HL-60 (cell line): ENCODE results near the gene SIGLEC10.

ENCODE experiments used
- DNase-seq, 2 experiments: peaks; one replicate each; pipeline ENCODE4 v3.0.0-alpha.2; 2010 to 2020; ENCODE audit warnings: low read depth in 1 of 2, low spot score in 1 of 2
- H3K27ac ChIP-seq: fragments of 250-450 bp; sonication (Bioruptor Pico); replicated peaks from 2 replicates; pipeline ENCODE4 v1.5.1; 2020; ENCODE audit warnings: mild to moderate bottlenecking, moderate library complexity
- H3K27me3 ChIP-seq: fragments of 250-450 bp; sonication (Bioruptor Pico); 2 replicates; pipeline ENCODE4 v1.5.1; 2021; ENCODE audit warnings: mild to moderate bottlenecking, moderate library complexity; ENCODE audit not compliant: insufficient read depth, poor library complexity, severe bottlenecking
- H3K4me3 ChIP-seq: replicated peaks from 2 replicates; pipeline ENCODE4 v1.5.1; 2011; ENCODE audit warnings: mild to moderate bottlenecking, control low read depth, low read length; ENCODE audit not compliant: insufficient read depth
- GABPA ChIP-seq: IDR thresholded peaks from 2 replicates; pipeline ENCODE4 v1.6.1; 2012; ENCODE audit warnings: low read depth
- POLR2AphosphoS5 ChIP-seq: IDR thresholded peaks from 2 replicates; pipeline ENCODE4 v1.6.1; 2012; ENCODE audit warnings: low read depth
- SPI1 ChIP-seq: IDR thresholded peaks from 2 replicates; pipeline ENCODE4 v1.6.1; 2012; ENCODE audit warnings: low read depth, mild to moderate bottlenecking, borderline replicate concordance
- TF ChIP-seq, protein P1 (sequence below): IDR thresholded peaks from one replicate; pipeline ENCODE4 v1.5.1; 2011; ENCODE audit warnings: low read length, control low read depth, inconsistent platforms; ENCODE audit not compliant: insufficient read depth
- TF ChIP-seq, protein P2 (sequence below): IDR thresholded peaks from 2 replicates; pipeline ENCODE4 v1.6.1; 2012; ENCODE audit warnings: low read depth; ENCODE audit not compliant: insufficient replicate concordance

The SIGLEC10 gene

DNA sequence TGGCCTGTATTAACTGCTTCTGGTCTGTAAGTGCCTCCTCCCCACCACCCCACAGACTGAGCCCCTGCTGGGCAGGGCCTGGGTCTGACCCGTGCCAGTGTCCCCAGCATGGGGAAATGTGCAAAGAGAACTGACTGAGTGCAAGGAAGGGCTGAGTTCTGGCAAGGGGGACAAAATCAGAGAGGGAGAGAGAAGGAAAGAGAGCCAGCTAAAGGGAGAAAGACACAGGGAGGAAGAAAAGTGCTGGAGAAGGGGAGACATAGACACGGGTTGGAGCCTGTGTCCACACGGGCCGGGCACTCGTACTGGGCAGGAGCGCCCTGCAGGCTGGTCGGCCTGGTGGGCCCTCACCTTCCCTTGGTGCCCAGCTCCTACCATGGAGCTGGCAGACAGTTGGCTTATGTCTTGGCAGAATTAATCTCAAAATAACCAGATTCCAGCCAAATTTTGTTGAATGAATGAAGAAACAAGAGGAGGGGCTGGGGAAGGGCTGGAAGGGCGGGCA lies 46.2 kb downstream of the SIGLEC10 start:
- no peak for TF ChIP-seq POLR2AphosphoS5
- TF ChIP-seq, protein P1, sequence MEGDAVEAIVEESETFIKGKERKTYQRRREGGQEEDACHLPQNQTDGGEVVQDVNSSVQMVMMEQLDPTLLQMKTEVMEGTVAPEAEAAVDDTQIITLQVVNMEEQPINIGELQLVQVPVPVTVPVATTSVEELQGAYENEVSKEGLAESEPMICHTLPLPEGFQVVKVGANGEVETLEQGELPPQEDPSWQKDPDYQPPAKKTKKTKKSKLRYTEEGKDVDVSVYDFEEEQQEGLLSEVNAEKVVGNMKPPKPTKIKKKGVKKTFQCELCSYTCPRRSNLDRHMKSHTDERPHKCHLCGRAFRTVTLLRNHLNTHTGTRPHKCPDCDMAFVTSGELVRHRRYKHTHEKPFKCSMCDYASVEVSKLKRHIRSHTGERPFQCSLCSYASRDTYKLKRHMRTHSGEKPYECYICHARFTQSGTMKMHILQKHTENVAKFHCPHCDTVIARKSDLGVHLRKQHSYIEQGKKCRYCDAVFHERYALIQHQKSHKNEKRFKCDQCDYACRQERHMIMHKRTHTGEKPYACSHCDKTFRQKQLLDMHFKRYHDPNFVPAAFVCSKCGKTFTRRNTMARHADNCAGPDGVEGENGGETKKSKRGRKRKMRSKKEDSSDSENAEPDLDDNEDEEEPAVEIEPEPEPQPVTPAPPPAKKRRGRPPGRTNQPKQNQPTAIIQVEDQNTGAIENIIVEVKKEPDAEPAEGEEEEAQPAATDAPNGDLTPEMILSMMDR: no peak
- TF ChIP-seq GABPA: no peak
- TF ChIP-seq, protein P2, sequence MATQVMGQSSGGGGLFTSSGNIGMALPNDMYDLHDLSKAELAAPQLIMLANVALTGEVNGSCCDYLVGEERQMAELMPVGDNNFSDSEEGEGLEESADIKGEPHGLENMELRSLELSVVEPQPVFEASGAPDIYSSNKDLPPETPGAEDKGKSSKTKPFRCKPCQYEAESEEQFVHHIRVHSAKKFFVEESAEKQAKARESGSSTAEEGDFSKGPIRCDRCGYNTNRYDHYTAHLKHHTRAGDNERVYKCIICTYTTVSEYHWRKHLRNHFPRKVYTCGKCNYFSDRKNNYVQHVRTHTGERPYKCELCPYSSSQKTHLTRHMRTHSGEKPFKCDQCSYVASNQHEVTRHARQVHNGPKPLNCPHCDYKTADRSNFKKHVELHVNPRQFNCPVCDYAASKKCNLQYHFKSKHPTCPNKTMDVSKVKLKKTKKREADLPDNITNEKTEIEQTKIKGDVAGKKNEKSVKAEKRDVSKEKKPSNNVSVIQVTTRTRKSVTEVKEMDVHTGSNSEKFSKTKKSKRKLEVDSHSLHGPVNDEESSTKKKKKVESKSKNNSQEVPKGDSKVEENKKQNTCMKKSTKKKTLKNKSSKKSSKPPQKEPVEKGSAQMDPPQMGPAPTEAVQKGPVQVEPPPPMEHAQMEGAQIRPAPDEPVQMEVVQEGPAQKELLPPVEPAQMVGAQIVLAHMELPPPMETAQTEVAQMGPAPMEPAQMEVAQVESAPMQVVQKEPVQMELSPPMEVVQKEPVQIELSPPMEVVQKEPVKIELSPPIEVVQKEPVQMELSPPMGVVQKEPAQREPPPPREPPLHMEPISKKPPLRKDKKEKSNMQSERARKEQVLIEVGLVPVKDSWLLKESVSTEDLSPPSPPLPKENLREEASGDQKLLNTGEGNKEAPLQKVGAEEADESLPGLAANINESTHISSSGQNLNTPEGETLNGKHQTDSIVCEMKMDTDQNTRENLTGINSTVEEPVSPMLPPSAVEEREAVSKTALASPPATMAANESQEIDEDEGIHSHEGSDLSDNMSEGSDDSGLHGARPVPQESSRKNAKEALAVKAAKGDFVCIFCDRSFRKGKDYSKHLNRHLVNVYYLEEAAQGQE: no peak
- TF ChIP-seq SPI1: no peak

DNA sequence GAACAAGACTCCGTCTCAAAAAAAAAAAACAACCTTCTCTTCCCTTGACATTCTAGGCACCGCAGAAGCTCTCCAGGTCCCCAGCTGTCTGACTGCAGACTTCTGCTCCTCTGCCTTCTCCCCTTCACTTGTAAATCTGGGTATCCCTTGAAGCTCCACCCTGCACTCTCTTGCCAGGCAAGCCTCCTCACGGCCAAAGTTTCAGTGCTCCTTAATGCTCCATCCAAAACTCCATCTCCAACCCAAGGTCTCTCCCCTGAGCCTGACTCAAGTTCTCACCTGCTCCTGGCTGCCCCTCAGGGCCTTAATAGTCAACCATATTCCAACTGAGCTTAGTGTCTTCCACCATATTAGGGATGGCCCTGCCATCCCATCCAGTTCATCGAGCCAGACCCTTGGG lies 47.2 kb downstream of the SIGLEC10 start:
- TF ChIP-seq GABPA: no peak
- TF ChIP-seq, protein P2: no peak
- TF ChIP-seq, protein P1: no peak
- TF ChIP-seq POLR2AphosphoS5: no peak
- no peak for TF ChIP-seq SPI1
- Histone ChIP-seq H3K27me3 (no peaks in the 10 kb centered on the region), H3K4me3 (no peak overlapping the region), H3K27ac (no peak overlapping the region)
- DNase-seq: no peak

More for the DNA sequence above, 46.2 kb downstream of the SIGLEC10 start:
- Histone ChIP-seq H3K27ac (peak overlapping the region; percentile 80; the same call in 1 of the 2 replicates), H3K4me3 (no peak overlapping the region), H3K27me3 (no peaks in the 10 kb centered on the region)
- no peak for DNase-seq

DNA sequence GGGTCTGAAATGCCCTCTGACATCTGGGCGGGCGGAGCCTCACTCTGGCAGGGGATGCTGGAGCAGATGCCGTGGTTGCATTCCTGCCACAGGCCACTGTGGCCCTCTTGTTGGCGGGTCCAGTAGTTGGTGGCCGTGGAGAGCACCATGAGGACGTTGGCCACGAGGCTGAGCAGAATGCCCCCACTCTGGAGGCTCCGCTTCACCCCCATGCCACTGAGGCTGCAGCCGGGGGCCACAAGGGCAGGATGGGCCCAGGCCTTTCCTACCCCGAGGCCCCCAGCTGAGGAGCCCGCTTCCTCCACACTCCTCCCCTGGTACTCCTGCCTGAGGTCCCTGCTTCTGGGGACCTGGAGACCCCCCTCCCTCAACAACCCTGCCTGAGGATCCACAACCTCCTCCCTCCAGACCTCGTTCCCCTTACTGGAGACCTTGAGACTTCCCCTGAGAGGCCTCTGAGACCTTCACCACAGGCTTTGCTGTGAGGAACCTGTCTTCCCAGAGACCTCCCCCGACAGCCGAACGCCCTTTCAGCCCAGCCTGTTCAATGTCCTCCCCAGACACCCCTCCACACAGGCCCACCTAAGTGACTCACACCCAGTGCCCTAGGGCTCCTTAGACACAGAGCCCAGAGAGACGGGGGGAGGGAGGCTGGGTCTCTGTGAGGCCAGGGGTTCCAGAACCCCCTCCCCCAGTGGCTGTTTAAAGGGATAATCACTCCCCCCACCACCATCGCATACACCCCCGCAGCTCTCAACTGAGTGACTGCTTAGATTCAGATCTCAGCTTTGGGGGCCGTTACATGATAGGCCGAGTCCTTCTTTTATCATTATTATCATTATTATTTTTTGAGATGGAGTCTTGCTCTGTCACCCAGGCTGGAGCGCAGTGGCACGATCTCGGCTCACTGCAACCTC lies 48.8 kb downstream of the SIGLEC10 start, which contains the start of gene CLDND2:
TSS of gene CLDND2 (minus strand) at position 638 of the 917 bp plus-strand sequence. CDS start at position 212, 426 bp downstream.
- TF ChIP-seq POLR2AphosphoS5: peak; percentile 5; the same call in 1 of the 2 replicates
- TF ChIP-seq, protein P2: no peak
- TF ChIP-seq, protein P1: no peak
- no peak for TF ChIP-seq GABPA
- TF ChIP-seq SPI1: peak; percentile 43; the same call in 1 of the 2 replicates
- Histone ChIP-seq H3K27me3 (no peaks in the 10 kb centered on the region), H3K27ac (peak within 1 kb of the TSS; percentile 92), H3K4me3 (peak within 1 kb of the TSS; percentile 47)
- peak; percentile 62 to 83 for DNase-seq
